HepG2 (cell line): ENCODE results near the gene CTSA. TPM values are rescaled to one million over a fixed set of nuclear protein-coding genes. Genes with fewer than 3 reads are reported as not detected.

Experiments used
- CTCF ChIP-seq: sonication (generic); formaldehyde crosslinking; IDR thresholded peaks from 2 replicates; pipeline ENCODE4 v1.5.0; 2020; ENCODE audit warnings: mild to moderate bottlenecking, missing genetic modification reagents, moderate library complexity
- JUN ChIP-seq: sonication (generic); formaldehyde crosslinking; IDR thresholded peaks from 2 replicates; pipeline ENCODE4 v1.4.0; 2020; ENCODE audit warnings: mild to moderate bottlenecking, missing genetic modification reagents
- MEF2D ChIP-seq: sonication (generic); formaldehyde crosslinking; IDR thresholded peaks from 2 replicates; pipeline ENCODE4 v1.5.1; 2020; ENCODE audit warnings: mild to moderate bottlenecking, missing genetic modification reagents
- MIER2 ChIP-seq: IDR thresholded peaks from 2 replicates; pipeline ENCODE4 v1.6.1; 2016; ENCODE audit warnings: missing biosample characterization, missing genetic modification reagents
- MIER3 ChIP-seq: IDR thresholded peaks from 2 replicates; pipeline ENCODE4 v1.6.1; 2016; ENCODE audit warnings: missing compliant biosample characterization, borderline replicate concordance
- MYNN ChIP-seq: sonication (generic); formaldehyde crosslinking; IDR thresholded peaks from 2 replicates; pipeline ENCODE4 v1.4.0; 2020; ENCODE audit warnings: mild to moderate bottlenecking, low read depth, missing genetic modification reagents
- PRMT3 ChIP-seq: sonication (generic); formaldehyde crosslinking; IDR thresholded peaks from 2 replicates; pipeline ENCODE4 v1.8.1; 2022; ENCODE audit warnings: low read depth, mild to moderate bottlenecking, moderate library complexity, missing genetic modification reagents, borderline replicate concordance
- TBX2 ChIP-seq: sonication (generic); formaldehyde crosslinking; IDR thresholded peaks from 2 replicates; pipeline ENCODE4 v1.5.0; 2020; ENCODE audit warnings: missing genetic modification reagents, mild to moderate bottlenecking, borderline replicate concordance
- TOPORS ChIP-seq: sonication (generic); formaldehyde crosslinking; IDR thresholded peaks from 2 replicates; pipeline ENCODE4 v1.8.0; 2023; ENCODE audit warnings: mild to moderate bottlenecking, missing genetic modification reagents
- ZNF20 ChIP-seq: sonication (generic); formaldehyde crosslinking; IDR thresholded peaks from 2 replicates; pipeline ENCODE4 v1.4.0; 2020; ENCODE audit warnings: mild to moderate bottlenecking, moderate library complexity, missing genetic modification reagents
- ZNF281 ChIP-seq: sonication (generic); formaldehyde crosslinking; IDR thresholded peaks from 2 replicates; pipeline ENCODE4 v1.4.0; 2020; ENCODE audit warnings: missing genetic modification reagents, borderline replicate concordance
- ZNF558 ChIP-seq: sonication (generic); formaldehyde crosslinking; IDR thresholded peaks from 2 replicates; pipeline ENCODE4 v1.9.0; 2022; ENCODE audit warnings: mild to moderate bottlenecking, missing genetic modification reagents, borderline replicate concordance
- ZNF737 ChIP-seq: sonication (generic); formaldehyde crosslinking; IDR thresholded peaks from 2 replicates; pipeline ENCODE4 v1.5.0; 2020; ENCODE audit warnings: missing genetic modification reagents, mild to moderate bottlenecking, borderline replicate concordance
- ZNF761 ChIP-seq: sonication (generic); formaldehyde crosslinking; conservative IDR thresholded peaks from 2 replicates; pipeline ENCODE4 v1.4.0; 2020; ENCODE audit warnings: mild to moderate bottlenecking, missing genetic modification reagents
- ZNF883 ChIP-seq: sonication (generic); formaldehyde crosslinking; IDR thresholded peaks from 2 replicates; pipeline ENCODE4 v1.5.1; 2020; ENCODE audit warnings: mild to moderate bottlenecking, missing genetic modification reagents; ENCODE audit errors: not compliant biosample characterization
- polyA plus RNA-seq, 8 experiments: library from polyadenylated mRNA; depleted of rRNA in 3 of 8; stranded (reverse) in 7 of 8; unstranded in 1 of 8; fragments of >200 nt; fragmentation: Illumina TruSeq in 4 of 8; extraction: Trizol in 4 of 8; gene quantifications; 2 replicates each; pipeline versions ENCODE4 v1.2.1 to v1.2.3, GENCODE V29; 2011 to 2016; ENCODE audit warnings: low read depth in 4 of 8, missing spikeins in 1 of 8, mixed read lengths in 1 of 8; ENCODE audit not compliant: insufficient read depth in 1 of 8
- total RNA-seq, 5 experiments: library from RNA; depleted of rRNA; stranded (reverse); fragments of >200 nt; fragmentation: Illumina TruSeq; extraction: Trizol; gene quantifications; 2 replicates each; pipeline ENCODE4 v1.2.3, GENCODE V29; 2016; ENCODE audit warnings: low read depth in 1 of 5
- TF ChIP-seq, protein P1 (sequence below): sonication (generic); formaldehyde crosslinking; IDR thresholded peaks from 2 replicates; pipeline ENCODE4 v1.4.0; 2020; ENCODE audit warnings: missing genetic modification reagents
- TF ChIP-seq, protein P2 (sequence below): sonication (generic); formaldehyde crosslinking; IDR thresholded peaks from 2 replicates; pipeline ENCODE4 v1.5.1; 2020; ENCODE audit warnings: mild to moderate bottlenecking, missing genetic modification reagents, moderate library complexity

Gene CTSA
- total and polyA plus RNA-seq, 2 of the 13 experiments (the other 11 are each of a cell fraction or from before 2014, with no cell fraction given) = 202 to 231 TPM

- TF ChIP-seq ZNF281 (CRISPR knock-in tag) (peak; percentile 79; the same call in 1 of the 2 replicates), MYNN (CRISPR knock-in tag) (no peak), TOPORS (CRISPR knock-in tag) (no peak), TBX2 (CRISPR knock-in tag) (peak; percentile 95), ZNF20 (CRISPR knock-in tag) (no peak), ZNF558 (peak; percentile 68; the same call in 1 of the 2 replicates), JUN (peak; percentile 57; the same call in 1 of the 2 replicates), ZNF737 (CRISPR knock-in tag) (peak; percentile 82; the same call in 1 of the 2 replicates), MIER3 (CRISPR knock-in tag) (peak; percentile 90; the same call in 1 of the 2 replicates), CTCF (CRISPR knock-in tag) (peak; percentile 54), ZNF883 (CRISPR knock-in tag) (peak; percentile 68), ZNF761 (CRISPR knock-in tag) (no peak; the same call in 1 of the 2 replicates), MIER2 (CRISPR knock-in tag) (peak; percentile 77; the same call in 1 of the 2 replicates), MEF2D (CRISPR knock-in tag) (peak; percentile 91), PRMT3 (CRISPR knock-in tag) (no peak)
- TF ChIP-seq, protein P1, sequence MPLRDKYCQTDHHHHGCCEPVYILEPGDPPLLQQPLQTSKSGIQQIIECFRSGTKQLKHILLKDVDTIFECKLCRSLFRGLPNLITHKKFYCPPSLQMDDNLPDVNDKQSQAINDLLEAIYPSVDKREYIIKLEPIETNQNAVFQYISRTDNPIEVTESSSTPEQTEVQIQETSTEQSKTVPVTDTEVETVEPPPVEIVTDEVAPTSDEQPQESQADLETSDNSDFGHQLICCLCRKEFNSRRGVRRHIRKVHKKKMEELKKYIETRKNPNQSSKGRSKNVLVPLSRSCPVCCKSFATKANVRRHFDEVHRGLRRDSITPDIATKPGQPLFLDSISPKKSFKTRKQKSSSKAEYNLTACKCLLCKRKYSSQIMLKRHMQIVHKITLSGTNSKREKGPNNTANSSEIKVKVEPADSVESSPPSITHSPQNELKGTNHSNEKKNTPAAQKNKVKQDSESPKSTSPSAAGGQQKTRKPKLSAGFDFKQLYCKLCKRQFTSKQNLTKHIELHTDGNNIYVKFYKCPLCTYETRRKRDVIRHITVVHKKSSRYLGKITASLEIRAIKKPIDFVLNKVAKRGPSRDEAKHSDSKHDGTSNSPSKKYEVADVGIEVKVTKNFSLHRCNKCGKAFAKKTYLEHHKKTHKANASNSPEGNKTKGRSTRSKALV (CRISPR knock-in tag) = peak; percentile 87; the same call in 1 of the 2 replicates
- TF ChIP-seq, protein P2, sequence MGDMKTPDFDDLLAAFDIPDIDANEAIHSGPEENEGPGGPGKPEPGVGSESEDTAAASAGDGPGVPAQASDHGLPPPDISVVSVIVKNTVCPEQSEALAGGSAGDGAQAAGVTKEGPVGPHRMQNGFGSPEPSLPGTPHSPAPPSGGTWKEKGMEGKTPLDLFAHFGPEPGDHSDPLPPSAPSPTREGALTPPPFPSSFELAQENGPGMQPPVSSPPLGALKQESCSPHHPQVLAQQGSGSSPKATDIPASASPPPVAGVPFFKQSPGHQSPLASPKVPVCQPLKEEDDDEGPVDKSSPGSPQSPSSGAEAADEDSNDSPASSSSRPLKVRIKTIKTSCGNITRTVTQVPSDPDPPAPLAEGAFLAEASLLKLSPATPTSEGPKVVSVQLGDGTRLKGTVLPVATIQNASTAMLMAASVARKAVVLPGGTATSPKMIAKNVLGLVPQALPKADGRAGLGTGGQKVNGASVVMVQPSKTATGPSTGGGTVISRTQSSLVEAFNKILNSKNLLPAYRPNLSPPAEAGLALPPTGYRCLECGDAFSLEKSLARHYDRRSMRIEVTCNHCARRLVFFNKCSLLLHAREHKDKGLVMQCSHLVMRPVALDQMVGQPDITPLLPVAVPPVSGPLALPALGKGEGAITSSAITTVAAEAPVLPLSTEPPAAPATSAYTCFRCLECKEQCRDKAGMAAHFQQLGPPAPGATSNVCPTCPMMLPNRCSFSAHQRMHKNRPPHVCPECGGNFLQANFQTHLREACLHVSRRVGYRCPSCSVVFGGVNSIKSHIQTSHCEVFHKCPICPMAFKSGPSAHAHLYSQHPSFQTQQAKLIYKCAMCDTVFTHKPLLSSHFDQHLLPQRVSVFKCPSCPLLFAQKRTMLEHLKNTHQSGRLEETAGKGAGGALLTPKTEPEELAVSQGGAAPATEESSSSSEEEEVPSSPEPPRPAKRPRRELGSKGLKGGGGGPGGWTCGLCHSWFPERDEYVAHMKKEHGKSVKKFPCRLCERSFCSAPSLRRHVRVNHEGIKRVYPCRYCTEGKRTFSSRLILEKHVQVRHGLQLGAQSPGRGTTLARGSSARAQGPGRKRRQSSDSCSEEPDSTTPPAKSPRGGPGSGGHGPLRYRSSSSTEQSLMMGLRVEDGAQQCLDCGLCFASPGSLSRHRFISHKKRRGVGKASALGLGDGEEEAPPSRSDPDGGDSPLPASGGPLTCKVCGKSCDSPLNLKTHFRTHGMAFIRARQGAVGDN (CRISPR knock-in tag) = peak; percentile 70
Measured at GRCh38 chr20:45927071-45927878, 36.1 kb downstream of the CTSA start (continued).
